Heart left ventricle (tissue), 16 donors: Measurements from ENCODE around the gene ZNF582. TPM values are rescaled to one million over a fixed set of nuclear protein-coding genes. Genes with fewer than 3 reads are reported as not detected.
A peak's percentile ranks its signal among the peaks of the same experiment; 100 is the strongest.

ENCODE experiments used
- ATAC-seq, 4 donors: fragments of 200-7000 bp; cut with Tn5 transposase; one replicate each; pipeline ENCODE4 v1.9.1; 2020 to 2022; ENCODE audit warnings: moderate library complexity in 4 of 4, mild to moderate bottlenecking in 3 of 4, moderate number of reproducible peaks in 1 of 4
- DNase-seq, 5 donors: peaks; one replicate each; pipeline ENCODE4 v3.0.0-alpha.2; 2020
- H3K27ac ChIP-seq, 12 donors: fragments of 200-600 bp; sonication (generic) in 4 of 12; one replicate each; pipeline versions ENCODE4 v1.5.0 to v1.8.0; 2016 to 2022; ENCODE audit warnings: mild to moderate bottlenecking in 2 of 12
- H3K27me3 ChIP-seq, 9 donors: fragments of 200-600 bp; sonication (generic) in 2 of 9; one replicate each; pipeline versions ENCODE4 v1.5.1 to v1.8.0; 2016 to 2022; ENCODE audit warnings: mild to moderate bottlenecking in 3 of 9
- H3K36me3 ChIP-seq, 9 donors: fragments of 200-600 bp; sonication (generic) in 2 of 9; one replicate each; pipeline versions ENCODE4 v1.5.0 to v1.8.0; 2018 to 2022; ENCODE audit warnings: mild to moderate bottlenecking in 2 of 9
- H3K4me1 ChIP-seq, 12 donors: fragments of 200-600 bp; sonication (generic) in 4 of 12; one replicate each; pipeline versions ENCODE4 v1.5.0 to v1.8.0; 2016 to 2022; ENCODE audit warnings: mild to moderate bottlenecking in 3 of 12
- H3K4me3 ChIP-seq, 12 donors: fragments of 200-600 bp; sonication (generic) in 4 of 12; one replicate each; pipeline versions ENCODE4 v1.5.0 to v1.8.0; 2017 to 2022; ENCODE audit warnings: mild to moderate bottlenecking in 9 of 12, moderate library complexity in 4 of 12
- H3K9me3 ChIP-seq, 12 donors: fragments of 200-600 bp; sonication (generic) in 4 of 12; one replicate each; pipeline versions ENCODE4 v1.5.0 to v1.8.0; 2016 to 2022; ENCODE audit warnings: mild to moderate bottlenecking in 1 of 12
- CTCF ChIP-seq, 12 donors: fragments of 200-600 bp; sonication (generic) in 4 of 12; IDR thresholded peaks; one replicate each; pipeline versions ENCODE4 v1.5.0 to v1.8.0; 2018 to 2022; ENCODE audit warnings: antibody characterized with exemption in 12 of 12, mild to moderate bottlenecking in 5 of 12
- POLR2A ChIP-seq, 2 donors: fragments of 450-650 bp; IDR thresholded peaks; one replicate each; pipeline ENCODE4 v1.6.1; 2017; ENCODE audit warnings: antibody characterized with exemption in 2 of 2, mild to moderate bottlenecking in 2 of 2, moderate library complexity in 2 of 2
- WGBS, 4 donors: extraction: QIAGEN DNeasy Blood & Tissue Kit in 2 of 4; methylation state at CpG; one replicate each; pipeline versions ENCODE4 v1.1.5 to v1.1.7; 2013 to 2018; 5-methylcytosine and 5-hydroxymethylcytosine counted together
- intact Hi-C, 10 donors: fragments of 100-400 bp; cut with DNase I; formaldehyde crosslinking; loops; one replicate each; pipeline versions ENCODE4 v1.11.1 to v1.14.2; 2022
- polyA plus RNA-seq, 2 donors: library from polyadenylated mRNA; stranded (reverse); fragments of 200-250 nt; gene quantifications; one replicate each; pipeline ENCODE4 v1.2.3, GENCODE V29; 2013
- total RNA-seq, 9 donors: library from RNA; depleted of rRNA in 2 of 9; stranded (reverse); fragments of >200 nt in 2 of 9; fragmentation: NEBNext Ultra II Directional in 3 of 9; extraction: Animal tissue kit (Norgen Biotek cat#: 25700) in 3 of 9; gene quantifications; one replicate each; pipeline versions ENCODE4 v1.1.0 to v1.2.4, GENCODE V29; 2016 to 2023
- donor health status: ischemic (EF 13 %, LVEDD 7.1; RV severe dilation, severe dysfunction).
- donor health status: healthy with polysubstance abuse.
- donor health status: DM: no; HTN: yes; CAD: no.
- donor health status: DM: no; HTN: no; CAD: no.
- donor health status: ischemic (EF 25% LVEDD 6.9; RV normal size, moderate dysfunction).
- donor health status: ischemic (EF 25% LVEDD 5.7; RV mildly dilated, moderate dysfunction).
- donor health status: healthy.
- donor health status: DM: yes; HTN: yes; CAD: no.
- donor health status: ischemic (EF 35%, LVEDD 5.7; RV mildly dilated, moderate dysfunction).
- donor health status: nonischemic (EF 11% LVEDD 7.7; RV severe dilation, severe dysfunction).
- donor health status: DM: yes; HTN: yes; CAD: no.
- donor health status: PGD.
- donor health status: ischemic (EF 29% LVEDD 5.4; RV normal size, mild dysfunction).
- donor health status: nonischemic (EF 23%, LVEDD 6.1; RV moderate dilation, normal function).

Gene ZNF582
- total and polyA plus RNA-seq, 11 donors, result 3.5 to 7.2 (median 5.0) TPM

GRCh38 chr19:56403764-56404704 lies 10.7 kb upstream of the ZNF582 start, which contains the start of gene ZNF583:
TSS of gene ZNF583 (plus strand) at chr19:56404332. CDS start at chr19:56407115, 2,783 bp downstream.
- H3K36me3 ChIP-seq, result peaks cover 0 to 33% (median 26%) of the 10 kb centered on the region in 9 donors
- H3K4me1 ChIP-seq, result peaks cover 0 to 19% (median 14%) of the 10 kb centered on the region in 12 donors
- ATAC-seq (peak; percentile 95 to 99 (median 98)), DNase-seq (peak; percentile 96 to 98 (median 98))
- peak in 1 of 2 donors; percentile 60 for TF ChIP-seq POLR2A (IDR thresholded peaks at IDR 0.05)
- TF ChIP-seq CTCF (IDR thresholded peaks at IDR 0.05), result peak in 1 of 12 donors; percentile 8
- intact Hi-C loops, result loop anchor here in 6 of 10 donors (1.0 to 10.0 kb wide), 7 partner anchors 11 to 163 kb away; partner anchors contain the start of genes ZNF667 (in 4 of the 6), ZFP28 (in 2 of the 6), ZNF470 (in 2 of the 6) and ZNF582 (in 2 of the 6)
- H3K9me3 ChIP-seq, result peaks cover 0 to 72% (median 39%) of the 10 kb centered on the region in 12 donors
- H3K27me3 ChIP-seq, result no peaks in the 10 kb centered on the region
- peak within 1 kb of the TSS; percentile 51 to 91 (median 72) for H3K4me3 ChIP-seq
- 0 to 1% (median 1%) methylated on average over 58 to 70 of the region's 70 CpGs for WGBS, 4 donors
- H3K27ac ChIP-seq, result peak within 1 kb of the TSS; percentile 89 to 99 (median 96)

GRCh38 chr19:56403261-56403660 lies 9.9 kb upstream of the ZNF582 start:
- H3K36me3 ChIP-seq, result peaks cover 0 to 32% (median 25%) of the 10 kb centered on the region in 9 donors
- no peak for ATAC-seq
- peaks cover 0 to 19% (median 14%) of the 10 kb centered on the region in 12 donors for H3K4me1 ChIP-seq
- peak overlapping the region; percentile 89 to 99 (median 96) for H3K27ac ChIP-seq
- no peaks in the 10 kb centered on the region for H3K27me3 ChIP-seq
- intact Hi-C loops, result loop anchor here in 5 of 10 donors (1.0 to 10.0 kb wide), 5 partner anchors 10 to 162 kb away; partner anchors contain the start of genes ZNF667 (in 4 of the 5), ZFP28 (in 1 of the 5), ZNF470 (in 1 of the 5) and ZNF582 (in 1 of the 5)
- TF ChIP-seq CTCF (IDR thresholded peaks at IDR 0.05) (no peak), POLR2A (IDR thresholded peaks at IDR 0.05) (no peak)
- WGBS, 4 donors, result 14 to 33% (median 22%) methylated on average over 9 of the region's 9 CpGs
- no peak for DNase-seq
- H3K4me3 ChIP-seq, result peak overlapping the region; percentile 51 to 91 (median 72)
- peaks cover 0 to 72% (median 31%) of the 10 kb centered on the region in 12 donors for H3K9me3 ChIP-seq

- Histone ChIP-seq H3K4me3 (no peak overlapping the region), H3K27ac (no peak overlapping the region), H3K9me3 (peaks cover 0 to 70% (median 16%) of the 10 kb centered on the region in 12 donors), H3K27me3 (no peaks in the 10 kb centered on the region), H3K36me3 (peaks cover 0 to 19% (median 14%) of the 10 kb centered on the region in 9 donors), H3K4me1 (peaks cover 0 to 19% (median 14%) of the 10 kb centered on the region in 12 donors)
- WGBS, 4 donors, result 94 to 98% (median 97%) methylated on average over 4 of the region's 4 CpGs
- intact Hi-C loops, result loop anchor here in 5 of 10 donors (5.0 to 10.0 kb wide), 4 partner anchors 74 to 164 kb away; partner anchors contain the start of genes ZNF667 (in 4 of the 5), ZFP28 (in 1 of the 5) and ZNF470 (in 1 of the 5)
- TF ChIP-seq CTCF (IDR thresholded peaks at IDR 0.05) (no peak), POLR2A (IDR thresholded peaks at IDR 0.05) (no peak)
- DNase-seq, result no peak
- ATAC-seq, result no peak
Measured at GRCh38 chr19:56400485-56400884, 7.2 kb upstream of the ZNF582 start.
